Activated CD4-positive, alpha-beta T cell treated with anti-CD3 and anti-CD28 coated beads, Interleukin-2, amount 50 U/mL, for 24 hours (primary cell): Measurements from ENCODE around the gene TANGO2.
A peak's percentile ranks its signal among the peaks of the same experiment; 100 is the strongest.

Experiments used
- DNase-seq, 2 donors: peaks; one replicate each; pipeline ENCODE4 v3.0.0-alpha.2; 2020; ENCODE audit warnings: low read depth in 1 of 2, low spot score in 1 of 2

TANGO2 gene

DNA sequence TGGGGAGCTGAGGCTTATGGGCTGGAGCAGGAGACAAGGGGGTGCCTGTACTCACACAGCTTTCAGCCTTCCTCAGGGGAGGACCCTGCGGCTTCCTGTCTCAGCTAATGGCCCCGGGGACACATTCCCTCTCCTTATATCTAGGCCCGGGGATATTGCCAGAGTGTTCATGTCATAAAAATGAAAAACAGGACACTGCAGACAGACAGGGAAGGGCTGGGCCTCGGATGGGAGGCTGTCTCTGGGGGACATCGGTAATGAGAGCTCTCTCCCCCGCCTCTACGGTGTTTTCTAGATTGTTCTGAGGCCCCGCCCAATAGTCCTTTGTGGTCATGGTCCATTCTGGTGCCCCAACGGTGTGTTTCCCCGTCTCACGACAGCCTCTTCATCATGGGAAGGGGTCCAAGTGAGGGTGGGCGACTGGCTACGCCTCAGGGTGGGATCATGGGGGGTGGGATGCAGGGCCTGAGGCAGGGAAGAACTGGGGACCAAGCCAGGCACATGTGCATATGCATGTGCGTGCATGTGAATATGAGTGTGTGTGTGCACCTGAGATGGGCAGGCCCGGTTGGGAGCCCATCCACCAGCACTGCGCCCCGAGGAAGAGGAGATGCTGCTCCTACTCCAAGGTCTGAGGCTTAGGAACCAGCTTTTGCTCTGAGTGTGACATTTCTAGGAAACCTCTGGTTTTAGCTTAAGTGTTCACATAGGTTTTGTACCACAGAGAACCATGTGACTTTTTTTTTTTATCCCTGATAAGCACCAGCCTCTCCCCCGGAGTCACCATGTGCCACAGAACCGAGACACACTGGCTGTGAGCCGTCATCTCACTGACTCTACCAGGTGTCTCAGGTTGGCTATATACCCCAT is 9.6 kb upstream of the TANGO2 start:
- DNase-seq = no peak

DNA sequence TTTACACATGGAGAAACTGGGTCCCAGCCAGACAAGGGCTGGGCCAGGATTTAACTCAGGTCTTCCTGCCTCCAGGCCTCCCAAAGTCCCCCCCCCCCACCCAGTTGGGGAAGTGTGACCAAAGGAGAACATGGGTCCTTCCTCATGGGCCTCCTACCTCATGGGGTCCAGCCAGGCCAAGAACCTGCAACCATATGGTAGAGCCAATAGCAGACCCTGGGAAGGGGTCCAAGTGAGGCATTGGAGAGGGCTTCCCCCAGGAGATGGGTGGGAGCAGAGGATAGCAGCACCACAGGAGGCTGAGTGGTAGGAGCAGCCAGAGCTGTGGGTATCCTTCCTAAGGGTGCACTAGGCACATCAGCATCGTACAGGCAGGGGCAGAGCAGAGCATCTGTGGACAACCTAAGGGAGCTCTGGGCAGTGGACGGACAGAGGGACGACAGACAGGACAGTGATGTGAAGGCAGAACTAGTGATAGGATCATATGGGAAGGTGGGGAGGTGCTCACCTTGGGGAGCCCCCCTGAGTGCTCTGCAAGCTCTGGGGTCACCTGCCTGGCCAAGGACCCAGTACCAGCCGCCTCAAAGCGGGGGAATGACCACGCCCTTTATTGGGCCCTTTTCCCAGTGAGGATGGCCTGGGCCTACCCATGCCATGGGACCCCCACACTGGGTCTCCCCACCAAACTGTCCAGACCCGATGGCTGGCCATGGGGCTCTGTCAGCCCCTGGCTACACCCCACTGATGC is 8.7 kb upstream of the TANGO2 start:
- no peak for DNase-seq

DNA sequence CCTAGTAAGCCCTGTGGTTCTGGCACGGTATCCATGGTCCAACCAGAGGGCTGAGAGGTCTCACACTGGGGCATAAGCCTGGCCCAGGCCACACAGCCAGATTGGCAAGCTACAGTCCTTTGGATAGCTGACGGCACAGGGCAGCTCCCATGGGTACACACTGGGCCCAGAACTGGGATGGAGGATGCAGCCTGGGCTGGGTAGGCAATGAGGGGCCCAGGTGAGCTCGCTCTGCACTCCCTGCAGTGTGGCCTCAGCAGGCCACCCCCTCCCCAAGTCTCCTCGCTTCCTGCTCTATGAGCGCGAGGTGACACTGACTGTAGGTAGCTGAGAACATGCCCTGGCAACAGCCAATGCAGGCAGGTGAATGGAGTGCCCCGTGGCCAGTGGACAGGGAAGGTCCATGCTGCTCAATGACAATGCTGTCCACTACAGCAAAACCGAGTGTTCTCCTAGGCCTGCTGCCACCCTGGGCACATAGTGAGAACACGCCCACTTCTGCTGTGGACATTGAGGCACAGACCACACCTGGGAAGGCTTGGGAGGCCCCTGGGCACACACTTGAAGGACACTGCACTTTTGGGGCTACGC is 8.1 kb upstream of the TANGO2 start:
- DNase-seq = no peak

DNA sequence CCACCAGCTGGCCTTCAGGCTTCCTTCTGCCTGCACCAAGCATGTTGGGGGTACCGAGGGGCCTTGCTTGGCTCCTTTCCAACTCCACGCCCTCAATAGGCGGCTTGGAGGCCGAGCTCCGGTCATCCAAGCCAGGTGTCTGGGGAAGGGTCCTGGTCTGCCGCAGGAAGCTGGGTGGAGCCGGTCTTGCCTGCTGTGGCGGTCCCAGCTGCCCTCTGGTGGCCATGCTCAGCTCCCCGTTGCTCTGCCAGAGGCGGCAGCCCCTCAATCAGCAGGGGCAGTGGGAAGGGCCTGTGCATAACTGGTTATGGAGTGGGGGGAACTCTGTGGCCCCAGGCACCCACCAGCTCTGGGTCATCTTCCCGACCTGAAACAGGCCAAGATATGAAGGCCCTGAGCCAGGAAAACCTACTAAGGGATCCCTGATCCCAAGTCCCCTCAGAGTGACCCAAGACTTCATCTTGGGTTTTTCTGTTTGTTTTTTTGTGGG is 7.5 kb upstream of the TANGO2 start:
- DNase-seq = no peak

DNA sequence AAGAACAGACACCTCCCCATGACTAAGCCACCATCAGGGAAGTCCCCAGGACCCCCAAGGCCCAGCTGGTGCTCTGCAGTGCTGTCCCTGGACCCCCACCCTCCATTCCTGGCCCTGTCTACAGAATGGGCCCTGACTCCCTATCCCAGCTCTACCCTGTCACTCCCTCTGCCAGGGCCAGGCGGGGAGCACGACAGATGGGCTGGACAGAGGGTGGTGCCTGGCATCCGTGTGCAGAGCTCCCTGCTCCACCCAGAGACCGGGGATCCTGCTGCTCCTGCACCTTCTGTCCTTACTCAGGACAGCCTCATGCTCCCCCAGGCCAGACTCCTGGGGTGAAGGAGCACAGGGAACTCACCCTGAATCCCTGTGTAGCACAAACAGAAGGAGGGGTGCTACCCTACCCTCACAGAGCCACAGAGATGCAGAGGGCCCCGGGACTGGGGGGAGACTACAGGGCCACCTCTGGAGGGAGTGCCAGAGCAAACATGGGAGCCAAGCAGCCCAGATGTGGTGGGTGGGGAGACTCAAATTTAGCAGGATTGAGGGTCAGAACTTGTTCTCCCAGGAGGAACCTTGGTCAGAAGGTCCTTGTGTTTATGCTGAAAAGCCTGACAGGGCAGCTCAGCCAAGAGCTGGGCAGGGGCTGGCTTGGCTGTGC is 6.3 kb upstream of the TANGO2 start:
- no peak for DNase-seq

DNA sequence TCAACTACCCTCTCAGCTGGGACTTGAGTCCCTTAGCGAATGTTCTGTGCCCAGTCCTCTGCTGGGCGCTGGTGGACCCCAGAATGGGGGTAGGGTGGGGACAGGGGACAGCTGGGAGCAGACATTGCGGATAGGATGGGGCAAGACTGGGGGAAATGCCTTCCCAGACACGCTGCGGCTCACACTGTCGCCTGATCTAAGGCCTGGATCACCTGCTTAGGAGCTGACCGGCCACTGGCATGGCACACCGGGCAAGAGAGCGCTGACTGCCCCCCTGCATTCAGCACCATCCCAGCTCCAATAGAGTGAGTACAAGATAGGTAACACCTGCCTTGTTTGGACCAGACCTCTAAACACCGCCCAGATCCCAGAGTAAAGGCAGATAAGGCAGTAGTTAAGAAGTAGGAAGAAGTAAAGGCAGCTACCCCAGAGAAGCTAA is 5.7 kb upstream of the TANGO2 start:
- no peak for DNase-seq

DNA sequence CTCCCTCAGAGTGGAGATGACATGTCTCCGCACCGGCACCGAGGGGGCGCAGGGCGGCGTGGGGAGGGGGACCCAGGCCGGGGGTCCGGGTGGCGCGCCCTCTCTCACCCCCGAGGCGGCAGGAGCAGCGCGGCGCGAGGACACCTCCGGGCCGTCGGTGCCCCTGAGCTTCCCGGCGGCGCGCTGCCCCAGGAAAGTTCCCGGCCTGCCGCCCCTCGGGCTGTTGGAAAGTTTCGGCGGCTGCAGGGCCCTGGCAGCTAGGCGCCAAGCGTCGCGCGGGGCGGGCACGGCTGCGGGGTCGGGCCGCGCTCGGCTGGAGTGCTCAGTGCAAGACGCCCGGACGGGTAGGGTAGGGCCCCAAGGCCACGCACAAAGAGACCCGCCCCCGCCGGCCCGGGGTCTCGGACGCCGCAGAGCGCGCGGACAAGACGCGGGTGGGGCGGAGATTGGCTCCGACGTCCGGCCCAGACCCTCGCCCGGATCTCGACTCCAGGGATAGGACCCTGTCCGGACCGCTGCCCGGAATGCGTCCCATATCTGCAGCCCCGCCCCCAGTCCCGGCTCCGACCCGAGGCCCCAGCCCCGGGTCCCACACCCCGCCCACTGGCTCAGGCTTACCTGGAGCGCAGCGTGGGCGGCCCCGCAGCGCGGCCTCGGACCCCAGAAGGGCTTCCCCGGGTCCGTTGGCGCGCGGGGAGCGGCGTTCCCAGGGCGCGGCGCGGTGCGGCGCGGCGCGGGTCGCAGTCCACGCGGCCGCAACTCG is 4.8 kb upstream of the TANGO2 start:
- DNase-seq = peak in 1 of 2 donors; percentile 5

DNA sequence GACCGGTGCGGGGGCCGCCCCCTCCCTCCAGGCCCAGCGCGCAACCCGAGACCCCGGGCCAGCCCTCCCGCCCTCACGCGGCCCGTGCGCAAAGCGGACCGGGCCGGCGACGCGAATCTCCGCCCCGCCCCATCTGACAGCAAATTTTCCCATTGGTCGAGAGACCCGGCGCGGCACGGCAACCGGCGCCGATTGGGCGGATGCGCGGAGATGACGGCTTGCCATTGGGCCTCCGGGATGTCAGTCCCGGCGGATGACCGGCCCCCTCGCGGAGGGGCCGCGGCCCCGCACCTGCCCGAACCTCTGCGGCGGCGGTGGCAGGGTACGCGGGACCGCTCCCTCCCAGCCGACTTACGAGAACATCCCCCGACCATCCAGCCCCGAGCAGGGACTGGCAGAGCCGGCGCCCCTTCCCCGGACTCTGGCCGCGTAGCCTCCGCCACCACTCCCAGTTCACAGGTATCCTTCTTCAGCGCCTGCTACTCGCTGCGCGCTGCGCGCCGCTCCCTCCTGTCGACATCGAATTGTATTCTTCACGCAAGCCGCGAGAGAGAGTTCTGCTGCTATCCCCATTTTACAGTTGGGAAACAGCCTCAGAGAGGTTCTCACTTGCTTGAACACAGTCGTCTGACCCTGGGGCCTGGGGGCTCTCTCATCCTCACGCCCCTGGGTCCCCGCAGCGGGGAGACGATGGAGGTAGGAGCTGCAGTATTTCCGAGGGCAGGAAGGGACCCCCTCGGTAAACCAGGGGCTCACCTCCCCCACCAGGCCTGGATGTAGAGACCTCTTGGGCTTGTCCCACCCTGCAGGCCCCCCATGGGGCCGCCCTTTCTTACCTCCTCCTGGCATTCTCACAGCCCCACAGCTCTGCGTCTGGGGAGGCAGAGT is 3.9 kb upstream of the TANGO2 start, which contains the start of gene ARVCF:
TSS of gene ARVCF (minus strand) at position 90 of the 888 bp plus-strand sequence. CDS start 26,029 bp downstream, outside the sequence.
- peak; percentile 80 to 86 for DNase-seq

DNA sequence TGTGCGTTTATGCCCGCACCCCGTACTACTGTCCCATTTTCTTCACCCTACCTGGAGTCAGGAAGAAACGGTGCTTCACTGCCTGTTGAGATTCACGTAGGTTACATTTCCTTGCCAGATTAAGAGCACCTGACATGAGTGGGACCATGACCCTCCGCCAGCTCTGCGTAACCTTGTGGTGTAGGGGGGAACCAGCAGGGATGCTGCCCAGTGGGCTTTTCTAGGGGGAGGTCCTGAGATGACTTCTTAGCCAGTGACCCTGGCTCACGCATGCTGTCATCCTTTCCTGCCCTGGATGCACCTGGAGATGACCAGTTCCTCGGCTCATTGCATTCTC is 3.3 kb upstream of the TANGO2 start:
- no peak for DNase-seq

DNA sequence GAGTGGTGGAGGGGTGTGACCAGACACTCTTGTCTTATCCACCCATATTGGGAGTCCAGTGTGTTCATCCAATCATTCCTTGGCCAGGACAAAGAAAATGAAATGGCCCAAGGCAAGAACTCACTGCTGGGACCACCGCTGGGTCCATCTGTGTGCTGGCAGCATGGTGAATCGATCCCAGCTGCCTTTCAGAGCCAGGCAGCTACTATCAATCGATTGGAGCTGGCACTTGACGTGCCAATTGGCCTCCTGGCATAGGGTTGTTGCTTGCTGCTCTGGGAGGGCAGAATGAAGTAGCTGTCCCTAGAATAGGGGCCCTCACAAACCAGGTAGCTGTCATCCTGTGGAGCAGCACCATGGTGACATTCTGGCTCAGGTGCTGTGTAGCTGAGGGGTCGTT is 2.9 kb upstream of the TANGO2 start:
- DNase-seq = no peak

DNA sequence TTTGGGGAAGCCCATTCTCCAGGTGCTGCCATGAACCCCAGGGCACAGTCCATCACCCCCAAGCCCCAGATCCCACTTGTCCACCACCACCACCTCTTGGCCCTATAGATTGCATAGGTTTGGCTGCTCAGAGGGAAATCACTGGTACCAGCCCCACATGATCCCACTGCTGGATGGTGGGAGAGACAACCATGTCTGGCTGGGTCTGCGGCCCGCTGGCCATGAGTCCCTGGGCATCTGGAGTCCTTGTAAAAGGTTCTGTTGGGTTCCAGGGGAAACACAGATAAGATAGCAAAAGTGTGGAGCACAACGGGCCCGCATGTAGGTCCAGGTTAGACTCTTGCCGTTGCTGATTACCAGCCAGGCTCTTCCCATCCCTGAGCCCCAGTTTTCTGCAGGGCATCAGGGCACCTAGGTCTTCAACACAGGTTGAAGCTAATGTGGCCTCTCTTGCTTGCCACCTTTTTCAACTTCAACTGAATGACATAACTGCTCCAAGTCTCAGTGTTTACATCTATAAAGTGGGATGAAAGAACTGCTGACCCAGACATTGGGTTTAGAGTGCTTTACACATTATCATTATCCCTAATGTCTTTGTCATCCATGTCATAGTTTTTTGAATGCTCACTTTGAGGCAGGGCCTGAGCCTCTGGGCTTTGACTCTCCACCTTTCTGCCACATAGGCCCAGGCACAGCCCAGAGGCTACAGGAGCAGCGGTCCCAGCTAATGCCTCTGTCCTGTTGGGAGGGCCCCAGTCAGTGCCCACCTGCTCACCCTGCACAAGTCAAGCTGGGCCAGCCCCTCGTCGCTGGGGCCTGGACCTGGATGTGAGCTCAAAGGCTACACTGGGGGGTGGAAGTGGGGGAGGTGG is 1.0 kb upstream of the TANGO2 start:
- DNase-seq = no peak

DNA sequence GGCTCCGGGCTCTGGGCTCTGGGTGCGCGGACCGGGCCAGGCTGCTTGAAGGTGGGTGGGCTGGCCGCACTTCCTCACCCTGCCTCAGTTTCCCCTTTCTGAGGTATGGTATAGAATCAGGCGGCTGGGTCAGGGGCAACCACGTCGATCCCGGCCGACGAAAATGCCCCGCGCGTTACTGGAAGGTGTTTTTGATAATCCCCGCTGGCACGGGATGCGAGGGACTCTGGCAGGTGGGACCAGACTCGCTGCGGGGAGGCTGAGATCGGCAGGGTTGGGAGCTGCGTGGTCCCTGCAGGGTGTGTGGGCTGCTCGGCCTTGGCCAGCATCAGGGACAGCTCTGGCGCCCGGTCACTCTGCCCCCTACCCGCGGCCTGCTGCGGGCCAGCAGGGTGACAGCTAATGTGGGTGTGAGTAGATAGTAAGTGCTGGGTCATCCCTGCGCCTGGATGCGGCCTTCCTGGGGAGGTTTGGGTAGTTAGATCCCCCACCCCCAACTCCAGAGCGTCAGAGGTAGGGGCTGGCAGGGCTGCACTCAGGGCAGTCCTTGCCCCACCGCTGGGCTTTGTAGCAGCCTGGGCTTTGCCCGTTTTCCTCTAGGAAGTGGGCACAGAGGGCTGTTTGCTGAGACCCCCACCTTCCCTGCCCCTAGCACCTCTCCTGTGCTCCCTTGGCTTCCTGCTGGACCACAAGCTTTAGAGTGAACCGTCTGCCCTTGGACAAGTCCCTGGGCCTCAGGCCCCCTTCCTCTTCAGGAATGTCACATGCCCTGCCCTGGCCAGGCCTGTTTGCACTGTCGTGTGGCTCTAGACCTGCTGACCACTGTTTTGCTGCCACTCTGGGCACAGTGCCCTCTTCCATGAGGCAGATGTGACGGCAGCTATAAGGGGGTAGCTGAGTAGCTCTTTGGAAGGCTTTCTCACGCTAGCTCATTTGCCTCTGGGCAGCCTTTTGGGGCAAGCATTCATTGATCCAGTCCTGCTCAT is 579 bp downstream of the TANGO2 start:
- peak in 1 of 2 donors; percentile 7 for DNase-seq

DNA sequence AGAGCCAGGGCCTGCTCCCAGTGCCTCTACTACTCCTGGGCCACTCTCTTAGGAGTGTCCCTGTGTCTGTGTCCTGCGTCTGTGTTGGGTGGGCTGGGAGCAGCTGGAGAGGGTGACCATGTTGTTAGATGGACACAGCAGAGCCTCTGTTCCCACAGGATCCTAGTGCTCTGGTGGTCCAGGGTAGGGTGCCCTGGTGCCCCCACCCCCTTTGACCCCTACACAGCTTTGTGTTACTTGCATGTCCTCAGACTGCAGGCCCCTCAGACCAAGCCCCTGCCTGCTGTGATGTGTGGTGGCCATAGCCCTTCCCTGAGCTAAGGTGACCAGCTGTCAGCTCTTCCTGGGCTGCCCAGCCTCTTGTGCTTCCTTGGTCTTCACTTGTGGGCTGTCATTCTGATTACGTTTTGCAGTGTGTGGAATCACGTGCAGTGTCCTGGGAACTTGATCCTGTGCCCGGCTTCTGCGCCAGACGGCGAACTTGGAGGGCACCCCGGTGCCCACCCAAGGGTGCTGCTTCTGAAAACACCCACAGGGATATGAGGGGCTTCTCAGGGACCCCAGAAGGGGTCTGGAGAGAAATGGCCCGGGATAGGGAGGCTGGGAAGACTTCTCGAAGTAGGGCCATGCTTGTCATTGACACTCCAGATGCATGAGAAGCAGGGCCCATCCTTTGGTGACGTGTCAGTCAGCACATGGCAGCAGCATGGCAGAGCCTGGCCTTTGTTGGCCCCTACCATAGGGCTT is 1.5 kb downstream of the TANGO2 start:
- DNase-seq = no peak

DNA sequence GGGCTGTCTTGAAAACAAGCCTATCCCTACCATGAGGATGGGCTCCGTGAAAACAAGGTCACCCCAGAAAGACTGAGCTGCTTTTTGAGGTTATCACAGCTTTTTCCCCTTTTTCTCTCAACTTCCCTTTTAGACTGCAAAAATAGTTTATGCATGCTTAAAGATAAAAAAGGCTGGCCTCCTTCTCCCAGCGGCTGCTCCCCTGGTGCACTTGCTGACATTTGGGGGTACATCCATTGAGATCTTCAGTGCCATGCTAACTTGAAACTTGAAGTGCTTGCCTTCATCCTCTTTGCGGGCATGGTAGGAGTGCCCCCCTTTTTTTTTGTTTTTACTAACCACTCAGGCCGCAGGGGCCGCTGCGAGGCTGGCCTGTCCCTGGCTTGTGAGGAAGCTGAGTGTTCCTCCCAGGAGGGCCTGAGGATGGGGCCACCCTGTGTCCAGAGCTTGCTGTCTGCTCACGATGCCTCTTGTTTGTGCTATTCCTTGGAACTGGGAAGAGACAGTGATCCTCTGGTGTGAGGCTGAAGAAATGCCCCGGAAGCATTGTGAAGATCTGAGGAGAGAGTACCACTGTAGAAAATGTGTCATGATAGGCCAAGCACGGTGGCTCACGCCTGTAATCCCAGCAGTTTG is 2.2 kb downstream of the TANGO2 start:
- DNase-seq = no peak

DNA sequence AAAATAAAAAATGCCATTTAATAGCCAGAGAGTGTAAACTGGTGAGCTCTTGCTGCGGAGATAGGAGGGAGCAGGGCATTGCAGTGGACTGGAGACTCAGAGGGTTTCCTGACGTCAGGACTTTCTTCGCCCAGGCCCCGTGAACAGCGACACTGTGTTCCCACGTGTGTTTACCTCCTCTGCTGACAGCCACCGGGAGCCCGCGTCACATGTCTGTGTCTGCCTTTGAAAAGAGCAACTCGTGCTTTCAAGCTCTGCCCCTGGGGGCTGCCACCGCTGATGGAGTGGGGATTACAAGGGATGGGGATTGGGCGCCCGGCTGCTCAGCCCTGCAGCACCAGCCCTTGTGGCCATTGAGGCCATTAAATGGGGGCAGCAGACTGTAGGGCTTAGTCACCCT is 3.3 kb downstream of the TANGO2 start:
- no peak for DNase-seq
